ENCODE data around the gene ST3GAL4. TPM values are rescaled to one million over a fixed set of nuclear protein-coding genes. Genes with fewer than 3 reads are reported as not detected.

ST3GAL4 gene
- total RNA-seq, 1 experiment from 2014 or later, result 13.6 TPM

DNA sequence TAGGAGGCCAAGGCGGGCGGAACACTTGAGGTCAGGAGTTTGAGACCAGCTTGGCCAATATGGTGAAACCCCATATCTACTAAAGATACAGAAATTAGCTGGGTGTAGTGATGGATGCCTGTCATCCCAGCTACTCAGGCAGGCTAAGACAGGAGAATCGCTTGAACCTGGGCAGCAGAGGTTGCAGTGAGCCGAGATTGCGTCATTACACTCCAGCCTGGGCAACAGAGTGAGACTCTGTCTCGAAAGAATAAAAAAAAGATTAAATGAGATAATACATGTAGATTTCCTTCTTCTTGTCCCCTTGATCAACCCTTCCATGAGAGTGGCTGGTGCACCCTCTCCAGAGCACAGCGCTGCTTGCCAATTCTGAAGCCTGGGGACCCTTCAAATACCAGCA lies 106.9 kb downstream of the ST3GAL4 start:
- Histone ChIP-seq H3K79me2 (ENCODE audit: insufficient read depth, low read length) (no peaks in the 10 kb centered on the region), H3K4ac (ENCODE audit: low read depth, low read length) (no peak overlapping the region), H2AFZ (ENCODE audit: low read length) (no peak overlapping the region), H2BK5ac (ENCODE audit: insufficient read length, low read length) (no peak overlapping the region), H2AK5ac (ENCODE audit: insufficient read length, low read length) (no peak overlapping the region), H4K8ac (replicated peaks; ENCODE audit: insufficient read length, low read depth, low read length) (no peak overlapping the region), H3K79me1 (ENCODE audit: insufficient read depth, low read depth, low read length, poor library complexity, severe bottlenecking) (no peaks in the 10 kb centered on the region), H3K9ac (ENCODE audit: extremely low read depth, insufficient read length, low read length) (no peak overlapping the region), H3K23ac (ENCODE audit: insufficient read length, low read depth, low read length) (no peak overlapping the region), H2BK12ac (ENCODE audit: insufficient read length, low read depth, low read length) (no peak overlapping the region), H2BK20ac (ENCODE audit: low read depth, low read length, poor library complexity, severe bottlenecking) (no peak overlapping the region), H3K56ac (ENCODE audit: insufficient read length, low read depth, low read length) (no peak overlapping the region), H4K91ac (ENCODE audit: insufficient read length, low read depth, low read length) (no peak overlapping the region), H2BK120ac (ENCODE audit: low read depth, low read length, poor library complexity, severe bottlenecking) (no peak overlapping the region), H4K20me1 (ENCODE audit: control insufficient read depth, insufficient read depth, insufficient read length) (no peaks in the 10 kb centered on the region), H3K27ac (ENCODE audit: insufficient read length, low read depth, low read length) (no peak overlapping the region), H3K14ac (ENCODE audit: insufficient read depth, low read length) (no peak overlapping the region), H3K18ac (ENCODE audit: insufficient read length, low read depth, low read length) (no peak overlapping the region), H3K9me3 (ENCODE audit: control insufficient read depth, low read depth, low read length) (no peaks in the 10 kb centered on the region), H4K5ac (ENCODE audit: insufficient read length, low read depth, low read length) (no peak overlapping the region), H3K27me3 (ENCODE audit: insufficient read depth, low read length) (no peaks in the 10 kb centered on the region), H3K4me2 (ENCODE audit: insufficient read depth, insufficient read length, low read length) (no peak overlapping the region), H3K4me1 (ENCODE audit: insufficient read depth, low read length) (no peaks in the 10 kb centered on the region; the same call in 1 of the 2 replicates), H2BK15ac (ENCODE audit: low read depth, low read length) (no peak overlapping the region), H3T11ph (ENCODE audit: low read length) (no peak overlapping the region), H3K23me2 (ENCODE audit: insufficient read length, low read depth, low read length, poor library complexity, severe bottlenecking) (no peaks in the 10 kb centered on the region)
- Mint-ChIP-seq H3K4me3 (no peak overlapping the region), H3K27me3 (ENCODE audit: low read depth) (peaks cover 16% of the 10 kb centered on the region), H3K36me3 (ENCODE audit: insufficient read depth in 1 of 3, low read depth in 3 of 3) (peaks cover 0 to 5% (median 0%) of the 10 kb centered on the region in 3 experiments; a peak in 1 of 7 replicates), H3K27ac (no peak overlapping the region), H3K9me3 (peaks cover 3 to 4% of the 10 kb centered on the region in 2 experiments; a peak in 1 of 5 replicates), H3K4me1 (peaks cover 19 to 27% of the 10 kb centered on the region in 2 experiments)
- TF ChIP-seq, protein P1, sequence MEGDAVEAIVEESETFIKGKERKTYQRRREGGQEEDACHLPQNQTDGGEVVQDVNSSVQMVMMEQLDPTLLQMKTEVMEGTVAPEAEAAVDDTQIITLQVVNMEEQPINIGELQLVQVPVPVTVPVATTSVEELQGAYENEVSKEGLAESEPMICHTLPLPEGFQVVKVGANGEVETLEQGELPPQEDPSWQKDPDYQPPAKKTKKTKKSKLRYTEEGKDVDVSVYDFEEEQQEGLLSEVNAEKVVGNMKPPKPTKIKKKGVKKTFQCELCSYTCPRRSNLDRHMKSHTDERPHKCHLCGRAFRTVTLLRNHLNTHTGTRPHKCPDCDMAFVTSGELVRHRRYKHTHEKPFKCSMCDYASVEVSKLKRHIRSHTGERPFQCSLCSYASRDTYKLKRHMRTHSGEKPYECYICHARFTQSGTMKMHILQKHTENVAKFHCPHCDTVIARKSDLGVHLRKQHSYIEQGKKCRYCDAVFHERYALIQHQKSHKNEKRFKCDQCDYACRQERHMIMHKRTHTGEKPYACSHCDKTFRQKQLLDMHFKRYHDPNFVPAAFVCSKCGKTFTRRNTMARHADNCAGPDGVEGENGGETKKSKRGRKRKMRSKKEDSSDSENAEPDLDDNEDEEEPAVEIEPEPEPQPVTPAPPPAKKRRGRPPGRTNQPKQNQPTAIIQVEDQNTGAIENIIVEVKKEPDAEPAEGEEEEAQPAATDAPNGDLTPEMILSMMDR (conservative IDR thresholded peaks at IDR 0.05), result no peak
- DNase-seq, result no peak
- no CpG with 5 or more reads among the region's 7 CpGs for WGBS (ENCODE audit: extremely low coverage, insufficient read length, low lambda C conversion rate)

Other genes with a start within 250 kb of the ST3GAL4 start
- 42.9 and 43.1 TPM in 2 replicates for gene RPUSD4, start 144.0 kb upstream of the ST3GAL4 start, total RNA-seq (2021)
- 40.0 and 40.4 TPM in 2 replicates for gene FAM118B, start 143.9 kb upstream of the ST3GAL4 start, total RNA-seq (2021)
- gene SRPRA, start 86.8 kb upstream of the ST3GAL4 start, total RNA-seq (2021), result 63.7 and 64.3 TPM in 2 replicates
- gene FOXRED1, start 86.5 kb upstream of the ST3GAL4 start, total RNA-seq (2021), result 60.1 and 67.5 TPM in 2 replicates
- gene TIRAP, start 72.6 kb upstream of the ST3GAL4 start, total RNA-seq (2021), result 7.0 and 7.3 TPM in 2 replicates
- 24.4 and 27.7 TPM in 2 replicates for gene DCPS, start 51.6 kb upstream of the ST3GAL4 start, total RNA-seq (2021)

All from H9 (cell line).